PC-9 (cell line): Measurements from ENCODE around the gene DNAJC21. TPM values are rescaled to one million over a fixed set of nuclear protein-coding genes. Genes with fewer than 3 reads are reported as not detected.

Experiments used
- BruUV-seq: library from RNA; stranded (reverse); fragments of 400-500 nt; replicated peaks from 2 replicates; lab custom pipeline; 2021; lab: Mats Ljungman, UMichigan
- CTCF ChIA-PET: fragments of 300-600 bp; sonication (Branson Sonifier 250); formaldehyde crosslinking; loops from one replicate; lab custom pipeline; 2022; ENCODE audit warnings: antibody characterized with exemption; lab: Charles Lee
- POLR2A ChIA-PET: fragments of 300-600 bp; sonication (Branson Sonifier 250); formaldehyde crosslinking; loops from one replicate; lab custom pipeline; 2022; ENCODE audit warnings: antibody characterized with exemption; ENCODE audit not compliant: unreplicated experiment; lab: Charles Lee
- DNase-seq, 2 experiments: peaks; one replicate each; pipeline versions ENCODE4 v3.0.0 to v3.0.0-alpha.2; 2015 to 2022; ENCODE audit warnings: mixed read lengths in 1 of 2
- H2AFZ ChIP-seq: fragments of 200-600 bp; sonication (generic); 2 replicates; pipeline ENCODE4 v1.8.1; 2017; ENCODE audit warnings: antibody characterized with exemption
- H3F3A ChIP-seq: fragments of 200-600 bp; sonication (generic); 2 replicates; pipeline ENCODE4 v1.8.1; 2017; ENCODE audit warnings: antibody characterized with exemption, mild to moderate bottlenecking, low read depth; ENCODE audit not compliant: insufficient read depth
- H3K27ac ChIP-seq: fragments of 200-600 bp; sonication (generic); 2 replicates; pipeline ENCODE4 v1.6.1; 2016; ENCODE audit warnings: mixed run types
- H3K27me3 ChIP-seq: fragments of 200-600 bp; sonication (generic); 2 replicates; pipeline ENCODE4 v1.6.1; 2016; ENCODE audit warnings: low read depth, mixed run types; ENCODE audit not compliant: insufficient read depth
- H3K36me3 ChIP-seq: fragments of 200-600 bp; sonication (generic); 2 replicates; pipeline ENCODE4 v1.6.1; 2016; ENCODE audit warnings: low read depth, mixed run types
- H3K4me1 ChIP-seq: fragments of 200-600 bp; sonication (generic); replicated peaks from 2 replicates; pipeline ENCODE4 v1.6.1; 2016; ENCODE audit warnings: mixed run types; ENCODE audit not compliant: insufficient read depth
- H3K4me2 ChIP-seq: fragments of 200-600 bp; sonication (generic); 2 replicates; pipeline ENCODE4 v1.6.1; 2017; ENCODE audit warnings: mixed run types
- H3K4me3 ChIP-seq: fragments of 200-600 bp; sonication (generic); 2 replicates; pipeline ENCODE4 v1.6.1; 2016; ENCODE audit warnings: mixed run types
- H3K79me2 ChIP-seq: fragments of 200-600 bp; sonication (generic); 2 replicates; pipeline ENCODE4 v1.6.1; 2017; ENCODE audit warnings: low read depth, mixed run types
- H3K9me2 ChIP-seq: fragments of 200-600 bp; sonication (generic); 2 replicates; pipeline ENCODE4 v1.8.1; 2017; ENCODE audit warnings: mild to moderate bottlenecking; ENCODE audit not compliant: insufficient read depth
- H3K9me3 ChIP-seq: fragments of 200-600 bp; sonication (generic); 2 replicates; pipeline ENCODE4 v1.8.1; 2016; ENCODE audit warnings: low read depth; ENCODE audit not compliant: insufficient read depth
- H4K20me1 ChIP-seq: fragments of 200-600 bp; sonication (generic); 2 replicates; pipeline ENCODE4 v1.8.1; 2017; ENCODE audit not compliant: insufficient read depth
- EZH2 ChIP-seq: fragments of 200-600 bp; sonication (generic); IDR thresholded peaks from 2 replicates; pipeline ENCODE4 v1.8.0; 2017; ENCODE audit warnings: antibody characterized with exemption, low read depth
- intact Hi-C: fragments of 100-400 bp; cut with micrococcal nuclease; formaldehyde crosslinking; loops from one replicate; pipeline ENCODE4 v1.10.0; 2022; ENCODE audit not compliant: unreplicated experiment
- total RNA-seq: library from RNA; stranded (reverse); gene quantifications from 2 replicates; pipeline ENCODE4 v1.2.3, GENCODE V29; 2021
- TF ChIP-seq, protein P1 (sequence below): fragments of 200-600 bp; sonication (generic); conservative IDR thresholded peaks from 2 replicates; pipeline ENCODE4 v1.6.1; 2017; ENCODE audit warnings: mixed run types, antibody characterized with exemption, mild to moderate bottlenecking, moderate library complexity

DNAJC21 gene
- total RNA-seq, 1 experiment from 2014 or later: 128 TPM

DNA sequence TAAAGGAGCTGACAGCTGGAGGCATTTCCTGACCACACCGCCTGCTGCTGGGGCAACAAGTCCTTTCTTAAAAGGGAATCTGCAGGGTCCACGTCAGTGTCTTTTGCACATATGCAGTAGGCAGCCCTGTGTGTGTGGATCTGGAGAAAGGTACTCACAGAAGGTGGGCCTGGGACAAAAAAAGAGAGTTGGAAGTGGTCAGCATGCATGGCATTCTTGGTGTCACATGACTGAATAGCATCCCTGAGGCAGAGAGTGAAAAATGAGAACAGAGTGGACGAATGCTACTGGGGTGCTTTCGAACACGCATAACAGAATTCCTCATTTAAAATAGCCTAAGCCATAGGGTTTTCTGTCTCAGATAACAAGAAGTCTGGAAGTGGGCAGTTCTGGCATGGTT is 47.0 kb downstream of the DNAJC21 start:
- no peaks in the 10 kb centered on the region for H3K9me3 ChIP-seq
- no peak overlapping the region for H3K27ac ChIP-seq
- H3K4me3 ChIP-seq: no peak overlapping the region
- POLR2A ChIA-PET: no interaction called here
- no TSS peak for BruUV-seq
- H3F3A ChIP-seq: no peaks in the 10 kb centered on the region
- CTCF ChIA-PET: no interaction called here
- no peaks in the 10 kb centered on the region for H3K79me2 ChIP-seq
- H3K9me2 ChIP-seq: no peaks in the 10 kb centered on the region
- no peaks in the 10 kb centered on the region for H3K4me1 ChIP-seq
- no peaks in the 10 kb centered on the region for H4K20me1 ChIP-seq
- H3K36me3 ChIP-seq: no peaks in the 10 kb centered on the region
- intact Hi-C loops: no loop called here
- no peak for DNase-seq
- no peak overlapping the region for H3K4me2 ChIP-seq
- no peak overlapping the region for H2AFZ ChIP-seq
- peaks cover 40% of the 10 kb centered on the region for H3K27me3 ChIP-seq
- TF ChIP-seq EZH2: no peak
- TF ChIP-seq, protein P1, sequence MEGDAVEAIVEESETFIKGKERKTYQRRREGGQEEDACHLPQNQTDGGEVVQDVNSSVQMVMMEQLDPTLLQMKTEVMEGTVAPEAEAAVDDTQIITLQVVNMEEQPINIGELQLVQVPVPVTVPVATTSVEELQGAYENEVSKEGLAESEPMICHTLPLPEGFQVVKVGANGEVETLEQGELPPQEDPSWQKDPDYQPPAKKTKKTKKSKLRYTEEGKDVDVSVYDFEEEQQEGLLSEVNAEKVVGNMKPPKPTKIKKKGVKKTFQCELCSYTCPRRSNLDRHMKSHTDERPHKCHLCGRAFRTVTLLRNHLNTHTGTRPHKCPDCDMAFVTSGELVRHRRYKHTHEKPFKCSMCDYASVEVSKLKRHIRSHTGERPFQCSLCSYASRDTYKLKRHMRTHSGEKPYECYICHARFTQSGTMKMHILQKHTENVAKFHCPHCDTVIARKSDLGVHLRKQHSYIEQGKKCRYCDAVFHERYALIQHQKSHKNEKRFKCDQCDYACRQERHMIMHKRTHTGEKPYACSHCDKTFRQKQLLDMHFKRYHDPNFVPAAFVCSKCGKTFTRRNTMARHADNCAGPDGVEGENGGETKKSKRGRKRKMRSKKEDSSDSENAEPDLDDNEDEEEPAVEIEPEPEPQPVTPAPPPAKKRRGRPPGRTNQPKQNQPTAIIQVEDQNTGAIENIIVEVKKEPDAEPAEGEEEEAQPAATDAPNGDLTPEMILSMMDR: no peak

DNA sequence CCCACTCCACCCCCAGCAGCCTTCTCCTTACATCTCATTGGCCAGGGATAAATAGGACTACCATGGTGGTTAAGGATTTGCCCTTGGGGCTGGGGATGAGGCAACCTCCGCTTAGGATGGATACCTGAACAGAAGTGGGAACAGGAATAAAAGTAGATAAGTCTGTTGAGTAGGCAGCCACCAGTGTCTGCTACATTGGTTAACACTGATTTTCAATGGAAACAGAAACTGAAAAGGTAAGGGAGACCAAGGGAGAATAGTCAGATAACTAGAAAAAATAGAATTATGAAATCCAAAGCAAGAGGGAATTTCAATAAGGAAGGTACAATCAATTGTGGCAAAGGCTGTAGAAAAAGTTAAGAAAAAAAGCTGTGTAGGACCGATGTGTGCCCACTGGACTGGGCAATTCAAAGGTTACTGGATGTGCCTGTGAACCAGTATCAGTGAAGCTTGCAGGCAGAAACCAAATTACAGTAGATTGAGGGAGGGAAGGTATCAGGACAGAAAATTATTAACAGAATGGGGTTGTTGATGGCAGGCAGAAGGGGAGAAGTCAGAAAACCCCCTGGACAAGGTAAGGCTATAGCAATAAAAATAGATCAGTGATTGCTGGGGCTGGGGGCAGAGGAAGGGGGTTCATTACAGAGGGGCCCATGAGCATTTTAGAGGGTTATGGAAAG is 48.7 kb downstream of the DNAJC21 start:
- Histone ChIP-seq H3K4me2 (no peak overlapping the region), H3K27me3 (peaks cover 40% of the 10 kb centered on the region), H2AFZ (no peak overlapping the region), H3K9me2 (no peaks in the 10 kb centered on the region), H3K79me2 (no peaks in the 10 kb centered on the region), H3F3A (no peaks in the 10 kb centered on the region), H3K27ac (no peak overlapping the region), H3K9me3 (0 out of 2 replicates have a peak, but pooled peaks cover 4% of the 10 kb centered on the region), H3K36me3 (no peaks in the 10 kb centered on the region), H3K4me1 (no peaks in the 10 kb centered on the region), H3K4me3 (no peak overlapping the region), H4K20me1 (no peaks in the 10 kb centered on the region)
- intact Hi-C loops: no loop called here
- CTCF ChIA-PET: no interaction called here
- no peak for TF ChIP-seq EZH2
- TF ChIP-seq, protein P1: no peak
- DNase-seq: no peak
- POLR2A ChIA-PET: interaction anchor here (0.6 to 0.7 kb wide), 2 partner anchors 48 to 693 kb away, joined by 4 to 12 read pairs; no protein-coding TSS in a partner anchor
- BruUV-seq: no TSS peak

GRCh38 chr5:34978681-34979080 is 49.3 kb downstream of the DNAJC21 start:
- H3K4me3 ChIP-seq: no peak overlapping the region
- H3K9me3 ChIP-seq: 0 out of 2 replicates have a peak, but pooled peaks cover 4% of the 10 kb centered on the region
- no peaks in the 10 kb centered on the region for H4K20me1 ChIP-seq
- ChIA-PET CTCF (no interaction called here), POLR2A (no interaction called here)
- intact Hi-C loops: no loop called here
- no peak for DNase-seq
- BruUV-seq: no TSS peak
- H3K4me1 ChIP-seq: no peaks in the 10 kb centered on the region
- H2AFZ ChIP-seq: no peak overlapping the region
- H3K4me2 ChIP-seq: no peak overlapping the region
- H3K9me2 ChIP-seq: no peaks in the 10 kb centered on the region
- no peaks in the 10 kb centered on the region for H3K36me3 ChIP-seq
- H3K27ac ChIP-seq: no peak overlapping the region
- no peak for TF ChIP-seq EZH2
- TF ChIP-seq, protein P1: no peak
- no peaks in the 10 kb centered on the region for H3F3A ChIP-seq
- H3K79me2 ChIP-seq: no peaks in the 10 kb centered on the region
- H3K27me3 ChIP-seq: peaks cover 40% of the 10 kb centered on the region
